IMR-90 (cell line): ENCODE results near the gene RABGGTA. TPM values are rescaled to one million over a fixed set of nuclear protein-coding genes. Genes with fewer than 3 reads are reported as not detected.

Experiments
- ATAC-seq: fragments of 200-7000 bp; cut with Tn5 transposase; 2 replicates; pipeline ENCODE4 v1.9.1; 2020; ENCODE audit warnings: low read depth, mild to moderate bottlenecking, moderate library complexity
- BruUV-seq: library from RNA; stranded (reverse); fragments of 400-500 nt; replicated peaks from 2 replicates; lab custom pipeline; 2021; lab: Mats Ljungman, UMichigan
- CTCF ChIA-PET: fragments of 300-600 bp; formaldehyde crosslinking; extraction: SDS; loops from one replicate; lab custom pipeline; 2021; ENCODE audit warnings: antibody characterized with exemption; lab: Yijun Ruan, JAX
- POLR2A ChIA-PET: fragments of 300-600 bp; sonication (Branson Sonifier 250); formaldehyde crosslinking; loops from one replicate; lab custom pipeline; 2022; ENCODE audit warnings: antibody characterized with exemption; ENCODE audit not compliant: unreplicated experiment; lab: Charles Lee
- DNase-seq: peaks from one replicate; pipeline ENCODE4 v3.0.0; 2013
- H2AFZ ChIP-seq: replicated peaks from 2 replicates; pipeline ENCODE3; 2013; ENCODE audit warnings: low read length, mild to moderate bottlenecking; ENCODE audit not compliant: poor library complexity
- H2AK5ac ChIP-seq: 2 replicates; pipeline ENCODE4 v1.6.1; 2013; ENCODE audit warnings: low read depth, low read length, inconsistent platforms
- H2AK9ac ChIP-seq: replicated peaks from 2 replicates; pipeline ENCODE3; 2013; ENCODE audit warnings: mild to moderate bottlenecking, low read depth, low read length, moderate library complexity; ENCODE audit not compliant: poor library complexity
- H2BK120ac ChIP-seq: 2 replicates; pipeline ENCODE4 v1.6.1; 2013; ENCODE audit warnings: low read depth, low read length, inconsistent platforms
- H2BK15ac ChIP-seq: 3 replicates; pipeline ENCODE4 v1.6.1; 2013; ENCODE audit warnings: low read depth, low read length, inconsistent platforms
- H2BK20ac ChIP-seq: 2 replicates; pipeline ENCODE4 v1.6.1; 2013; ENCODE audit warnings: low read depth, mild to moderate bottlenecking, inconsistent platforms, low read length, moderate library complexity
- H2BK5ac ChIP-seq: 2 replicates; pipeline ENCODE4 v1.6.1; 2013; ENCODE audit warnings: mild to moderate bottlenecking, low read depth, low read length, inconsistent platforms; ENCODE audit not compliant: poor library complexity, severe bottlenecking
- H3K14ac ChIP-seq: replicated peaks from 2 replicates; pipeline ENCODE4 v1.6.1; 2013; ENCODE audit warnings: low read depth, low read length, inconsistent platforms
- H3K18ac ChIP-seq: 2 replicates; pipeline ENCODE4 v1.6.1; 2013; ENCODE audit warnings: low read depth, low read length, control low read depth
- H3K23ac ChIP-seq: 2 replicates; pipeline ENCODE4 v1.6.1; 2013; ENCODE audit warnings: low read depth, low read length, inconsistent platforms
- H3K27ac ChIP-seq: 2 replicates; pipeline ENCODE4 v1.5.1; 2013; ENCODE audit warnings: mild to moderate bottlenecking, control low read depth, low read length; ENCODE audit not compliant: insufficient read depth
- H3K27me3 ChIP-seq: 2 replicates; pipeline ENCODE4 v1.6.1; 2013; ENCODE audit warnings: low read length; ENCODE audit not compliant: control insufficient read depth, insufficient read depth
- H3K36me3 ChIP-seq: 2 replicates; pipeline ENCODE4 v1.6.1; 2013; ENCODE audit warnings: low read length, mixed read lengths; ENCODE audit not compliant: control insufficient read depth, insufficient read depth
- H3K4ac ChIP-seq: 2 replicates; pipeline ENCODE4 v1.6.1; 2013; ENCODE audit warnings: low read depth, low read length, inconsistent platforms
- H3K4me1 ChIP-seq: 2 replicates; pipeline ENCODE4 v1.6.1; 2013; ENCODE audit warnings: low read length, mixed read lengths; ENCODE audit not compliant: control insufficient read depth, insufficient read depth
- H3K4me2 ChIP-seq: 2 replicates; pipeline ENCODE4 v1.6.1; 2013; ENCODE audit warnings: low read depth, mild to moderate bottlenecking, control low read depth, low read length, moderate library complexity
- H3K4me3 ChIP-seq: 2 replicates; pipeline ENCODE4 v1.5.1; 2013; ENCODE audit warnings: low read depth, mild to moderate bottlenecking, control low read depth, low read length, moderate library complexity; ENCODE audit not compliant: insufficient read depth
- H3K56ac ChIP-seq: 2 replicates; pipeline ENCODE4 v1.6.1; 2013; ENCODE audit warnings: low read length, inconsistent platforms; ENCODE audit not compliant: insufficient read depth; ENCODE audit errors: extremely low read depth
- H3K79me1 ChIP-seq, 2 experiments: 2 replicates each; pipeline ENCODE4 v1.6.1; 2013; ENCODE audit warnings: low read length in 2 of 2, inconsistent platforms in 1 of 2, low read depth in 1 of 2
- H3K9ac ChIP-seq: 2 replicates; pipeline ENCODE4 v1.6.1; 2013; ENCODE audit warnings: low read depth, low read length, control low read depth
- H3K9me1 ChIP-seq: 2 replicates; pipeline ENCODE4 v1.6.1; 2013; ENCODE audit warnings: low read length, inconsistent platforms; ENCODE audit not compliant: insufficient read depth
- H3K9me3 ChIP-seq: 2 replicates; pipeline ENCODE4 v1.6.1; 2013; ENCODE audit warnings: low read length; ENCODE audit not compliant: control insufficient read depth, insufficient read depth
- H4K20me1 ChIP-seq: 2 replicates; pipeline ENCODE4 v1.6.1; 2013; ENCODE audit warnings: low read length, inconsistent platforms; ENCODE audit not compliant: insufficient read depth
- H4K5ac ChIP-seq: 2 replicates; pipeline ENCODE4 v1.6.1; 2013; ENCODE audit warnings: mild to moderate bottlenecking, low read depth, low read length, control low read depth
- H4K8ac ChIP-seq, 2 experiments: 2 replicates each; pipeline ENCODE4 v1.6.1; 2013; ENCODE audit warnings: low read depth in 2 of 2, low read length in 2 of 2, control low read depth in 1 of 2, inconsistent platforms in 1 of 2
- H4K91ac ChIP-seq: 2 replicates; pipeline ENCODE4 v1.6.1; 2013; ENCODE audit warnings: low read depth, low read length, inconsistent platforms; ENCODE audit not compliant: insufficient read depth
- BHLHE40 ChIP-seq: fragments of 150-350 bp; IDR thresholded peaks from 2 replicates; pipeline ENCODE4 v1.6.1; 2016; ENCODE audit warnings: mild to moderate bottlenecking, low read depth, low read length
- CEBPB ChIP-seq: IDR thresholded peaks from 2 replicates; pipeline ENCODE4 v1.6.1; 2012; ENCODE audit warnings: low read depth, low read length, improper control_type of control experiment
- MAFK ChIP-seq: IDR thresholded peaks from 2 replicates; pipeline ENCODE4 v1.6.1; 2012; ENCODE audit warnings: low read depth, low read length, improper control_type of control experiment
- NFE2L2 ChIP-seq: fragments of 150-350 bp; IDR thresholded peaks from 2 replicates; pipeline ENCODE4 v1.6.1; 2016; ENCODE audit warnings: low read depth, mild to moderate bottlenecking, low read length
- POLR2A ChIP-seq: IDR thresholded peaks from 2 replicates; pipeline ENCODE4 v1.6.1; 2012; ENCODE audit warnings: mild to moderate bottlenecking, low read depth, low read length
- RCOR1 ChIP-seq: IDR thresholded peaks from 2 replicates; pipeline ENCODE4 v1.6.1; 2012; ENCODE audit warnings: mild to moderate bottlenecking, low read length, improper control_type of control experiment; ENCODE audit not compliant: insufficient replicate concordance
- WGBS, 2 experiments: methylation state at CpG; one replicate each; pipeline versions ENCODE4 v1.1.5 to v1.1.7; 2013; ENCODE audit warnings: missing lambda C conversion rate in 2 of 2; ENCODE audit not compliant: insufficient read length in 1 of 2; ENCODE audit errors: extremely low coverage in 2 of 2; 5-methylcytosine and 5-hydroxymethylcytosine counted together
- dilution Hi-C: fragments of 300-500 bp; cut with HindIII; formaldehyde crosslinking; loops from one replicate; pipeline ENCODE4 v1.14.3; 2018; ENCODE audit warnings: low sequenced_read_pairs; ENCODE audit not compliant: unreplicated experiment
- in situ Hi-C: fragments of 300-500 bp; cut with MboI; formaldehyde crosslinking; loops from 3 replicates; pipeline ENCODE4 v1.14.3; 2019; ENCODE audit warnings: low sequenced_read_pairs, inconsistent platforms, mixed read lengths
- intact Hi-C: fragments of 100-400 bp; cut with micrococcal nuclease; formaldehyde crosslinking; loops from 2 replicates; pipeline ENCODE4 v1.10.0; 2022
- polyA plus RNA-seq, 3 experiments: library from polyadenylated mRNA; depleted of rRNA; stranded (reverse); fragments of >200 nt; gene quantifications; 2 replicates each; pipeline ENCODE4 v1.2.3, GENCODE V29; 2012; ENCODE audit warnings: low replicate concordance in 1 of 3
- total RNA-seq: library from RNA; depleted of rRNA; stranded (reverse); fragments of >200 nt; gene quantifications from 2 replicates; pipeline ENCODE4 v1.2.3, GENCODE V29; 2012
- TF ChIP-seq, protein P1 (sequence below): fragments of 150-350 bp; IDR thresholded peaks from 2 replicates; pipeline ENCODE4 v1.6.1; 2016; ENCODE audit warnings: low read depth, mild to moderate bottlenecking, low read length, moderate library complexity, borderline replicate concordance
- TF ChIP-seq, protein P2 (sequence below): conservative IDR thresholded peaks from 2 replicates; pipeline ENCODE4 v1.5.1; 2012; ENCODE audit warnings: mild to moderate bottlenecking, low read depth, low read length, improper control_type of control experiment

Gene RABGGTA
- total and polyA plus RNA-seq, 2 of the 4 experiments (the other 2 are of a cell fraction): 25.6 to 55.6 TPM

DNA sequence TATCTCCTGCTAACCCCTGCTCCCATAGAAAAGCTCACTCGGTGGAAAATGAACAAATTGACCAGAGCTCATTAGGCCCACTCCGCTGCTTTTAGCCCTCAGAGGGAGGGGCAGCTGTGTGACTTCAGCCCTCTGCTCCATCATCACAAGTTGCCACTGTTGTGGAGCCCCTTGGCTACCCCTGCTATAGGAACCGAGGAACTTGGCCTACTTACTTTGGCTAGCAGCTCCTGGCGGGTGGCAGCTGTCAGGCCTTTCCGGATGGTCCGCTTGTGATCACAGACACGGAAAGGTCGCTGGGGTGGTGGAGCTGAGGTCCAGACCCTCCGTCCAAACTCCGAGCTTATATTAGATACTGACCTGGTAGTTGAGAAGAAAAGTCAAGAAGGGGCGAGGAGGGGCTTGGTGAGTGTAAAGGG is 35.8 kb upstream of the RABGGTA start:
- ATAC-seq (no peak), DNase-seq (no peak)
- H4K5ac ChIP-seq: no peak overlapping the region
- peaks cover 7 to 15% of the 10 kb centered on the region in 2 experiments; a peak in 2 of 4 replicates for H3K79me1 ChIP-seq
- WGBS, 2 experiments: 86% methylated on average over 9 of the region's 11 CpGs; no CpG with 5 or more reads in 1 of the 2 experiments
- H4K8ac ChIP-seq: no peak overlapping the region
- H3K9ac ChIP-seq: no peak overlapping the region
- TF ChIP-seq, protein P1, sequence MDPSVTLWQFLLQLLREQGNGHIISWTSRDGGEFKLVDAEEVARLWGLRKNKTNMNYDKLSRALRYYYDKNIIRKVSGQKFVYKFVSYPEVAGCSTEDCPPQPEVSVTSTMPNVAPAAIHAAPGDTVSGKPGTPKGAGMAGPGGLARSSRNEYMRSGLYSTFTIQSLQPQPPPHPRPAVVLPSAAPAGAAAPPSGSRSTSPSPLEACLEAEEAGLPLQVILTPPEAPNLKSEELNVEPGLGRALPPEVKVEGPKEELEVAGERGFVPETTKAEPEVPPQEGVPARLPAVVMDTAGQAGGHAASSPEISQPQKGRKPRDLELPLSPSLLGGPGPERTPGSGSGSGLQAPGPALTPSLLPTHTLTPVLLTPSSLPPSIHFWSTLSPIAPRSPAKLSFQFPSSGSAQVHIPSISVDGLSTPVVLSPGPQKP: no peak
- no peak for TF ChIP-seq RCOR1
- no peak for TF ChIP-seq BHLHE40
- no peak for TF ChIP-seq CEBPB
- no peak for TF ChIP-seq MAFK
- no peak for TF ChIP-seq NFE2L2
- TF ChIP-seq, protein P2, sequence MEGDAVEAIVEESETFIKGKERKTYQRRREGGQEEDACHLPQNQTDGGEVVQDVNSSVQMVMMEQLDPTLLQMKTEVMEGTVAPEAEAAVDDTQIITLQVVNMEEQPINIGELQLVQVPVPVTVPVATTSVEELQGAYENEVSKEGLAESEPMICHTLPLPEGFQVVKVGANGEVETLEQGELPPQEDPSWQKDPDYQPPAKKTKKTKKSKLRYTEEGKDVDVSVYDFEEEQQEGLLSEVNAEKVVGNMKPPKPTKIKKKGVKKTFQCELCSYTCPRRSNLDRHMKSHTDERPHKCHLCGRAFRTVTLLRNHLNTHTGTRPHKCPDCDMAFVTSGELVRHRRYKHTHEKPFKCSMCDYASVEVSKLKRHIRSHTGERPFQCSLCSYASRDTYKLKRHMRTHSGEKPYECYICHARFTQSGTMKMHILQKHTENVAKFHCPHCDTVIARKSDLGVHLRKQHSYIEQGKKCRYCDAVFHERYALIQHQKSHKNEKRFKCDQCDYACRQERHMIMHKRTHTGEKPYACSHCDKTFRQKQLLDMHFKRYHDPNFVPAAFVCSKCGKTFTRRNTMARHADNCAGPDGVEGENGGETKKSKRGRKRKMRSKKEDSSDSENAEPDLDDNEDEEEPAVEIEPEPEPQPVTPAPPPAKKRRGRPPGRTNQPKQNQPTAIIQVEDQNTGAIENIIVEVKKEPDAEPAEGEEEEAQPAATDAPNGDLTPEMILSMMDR: no peak
- TF ChIP-seq POLR2A: no peak
- no peak overlapping the region for H2BK15ac ChIP-seq
- ChIA-PET CTCF (interaction anchor here (0.6 to 4.1 kb wide), 5 partner anchors 9 to 65 kb away, joined by 3 to 20 read pairs (median 6); partner anchors contain the start of gene TINF2), POLR2A (no interaction called here)
- H3K27me3 ChIP-seq: no peaks in the 10 kb centered on the region
- no peak overlapping the region for H3K27ac ChIP-seq
- peaks cover 5% of the 10 kb centered on the region; the same call in 1 of the 2 replicates for H3K9me1 ChIP-seq
- no peak overlapping the region for H2AK9ac ChIP-seq
- H4K91ac ChIP-seq: no peak overlapping the region
- dilution Hi-C loops (no loop called here), in situ Hi-C loops (no loop called here), intact Hi-C loops (no loop called here)
- H3K9me3 ChIP-seq: no peaks in the 10 kb centered on the region
- no peak overlapping the region for H3K18ac ChIP-seq
- no peak overlapping the region for H3K14ac ChIP-seq
- BruUV-seq: no TSS peak
- peaks cover 8% of the 10 kb centered on the region; the same call in 1 of the 2 replicates for H4K20me1 ChIP-seq
- H2BK5ac ChIP-seq: no peak overlapping the region
- no peak overlapping the region for H3K23ac ChIP-seq
- peaks cover 10% of the 10 kb centered on the region; the same call in 1 of the 2 replicates for H3K4me1 ChIP-seq
- H2AFZ ChIP-seq: no peak overlapping the region
- no peak overlapping the region for H3K4ac ChIP-seq
- H3K4me2 ChIP-seq: no peak overlapping the region
- peaks cover 39% of the 10 kb centered on the region for H3K36me3 ChIP-seq
- no peak overlapping the region for H2AK5ac ChIP-seq
- no peak overlapping the region for H2BK20ac ChIP-seq
- H3K4me3 ChIP-seq: no peak overlapping the region
- H3K56ac ChIP-seq: no peak overlapping the region
- H2BK120ac ChIP-seq: no peak overlapping the region
